SK-N-SH (cell line): ENCODE measurements around the gene CACNG3. TPM values are rescaled to one million over a fixed set of nuclear protein-coding genes. Genes with fewer than 3 reads are reported as not detected.

Source experiments
- CTCF ChIA-PET: fragments of 300-600, 350-600 bp; formaldehyde crosslinking; extraction: SDS; loops from one replicate; lab custom pipeline; 2021; lab: Yijun Ruan, JAX
- POLR2A ChIA-PET: fragments of 350-600 bp; sonication (Branson Sonifier 250); formaldehyde crosslinking; extraction: SDS; loops from one replicate; lab custom pipeline; 2020; ENCODE audit warnings: antibody characterized with exemption, inconsistent platforms; lab: Yijun Ruan, JAX
- DNase-seq: peaks from one replicate; pipeline ENCODE4 v3.0.0; 2012
- H2AFZ ChIP-seq: fragments of 200-600 bp; sonication (generic); 2 replicates; pipeline ENCODE4 v1.8.1; 2016; ENCODE audit warnings: antibody characterized with exemption, mild to moderate bottlenecking, low read depth
- H3F3A ChIP-seq: fragments of 200-600 bp; sonication (generic); replicated peaks from 2 replicates; pipeline ENCODE3; 2016; ENCODE audit warnings: antibody characterized with exemption, mild to moderate bottlenecking; ENCODE audit not compliant: insufficient read depth
- H3K27ac ChIP-seq, 2 experiments: fragments of 200-500 bp in 1 of 2; fragments of 200-600 bp in 1 of 2; sonication (Bioruptor generic) in 1 of 2; sonication (generic), shearing (Covaris generic) in 1 of 2; 2 replicates each; pipeline versions ENCODE4 v1.5.1 to v1.6.1; 2014 to 2016; ENCODE audit warnings: low read depth in 2 of 2, inconsistent platforms in 1 of 2, low read length in 1 of 2, mild to moderate bottlenecking in 1 of 2, mixed read lengths in 1 of 2
- H3K27me3 ChIP-seq: fragments of 200-600 bp; sonication (generic), shearing (Covaris generic); 2 replicates; pipeline ENCODE4 v1.6.1; 2016; ENCODE audit warnings: mixed run types; ENCODE audit not compliant: insufficient read depth
- H3K36me3 ChIP-seq, 2 experiments: fragments of 200-500 bp in 1 of 2; fragments of 200-600 bp in 1 of 2; sonication (Bioruptor generic) in 1 of 2; sonication (generic) in 1 of 2; replicated peaks in 1 of 2; 2 replicates each; pipeline versions ENCODE3 to v1.5.1; 2014 to 2016; ENCODE audit warnings: low read length in 1 of 2, mild to moderate bottlenecking in 1 of 2; ENCODE audit not compliant: insufficient read depth in 2 of 2, control insufficient read depth in 1 of 2
- H3K4me1 ChIP-seq, 2 experiments: fragments of 200-500 bp in 1 of 2; fragments of 200-600 bp in 1 of 2; sonication (Bioruptor generic) in 1 of 2; sonication (generic), shearing (Covaris generic) in 1 of 2; 2 replicates each; pipeline versions ENCODE4 v1.5.1 to v1.6.1; 2014 to 2016; ENCODE audit warnings: low read depth in 1 of 2, low read length in 1 of 2, mixed run types in 1 of 2; ENCODE audit not compliant: insufficient read depth in 2 of 2, control insufficient read depth in 1 of 2
- H3K4me2 ChIP-seq: fragments of 200-600 bp; sonication (generic), shearing (Covaris generic); 2 replicates; pipeline ENCODE4 v1.6.1; 2017; ENCODE audit warnings: mixed run types
- H3K4me3 ChIP-seq, 2 experiments: fragments of 200-500 bp in 1 of 2; fragments of 200-600 bp in 1 of 2; sonication (Bioruptor generic) in 1 of 2; sonication (generic), shearing (Covaris generic) in 1 of 2; 2 replicates each; pipeline versions ENCODE4 v1.5.1 to v1.8.1; 2014 to 2016; ENCODE audit warnings: low read depth in 2 of 2, inconsistent platforms in 1 of 2, low read length in 1 of 2, mild to moderate bottlenecking in 1 of 2, mixed read lengths in 1 of 2, moderate library complexity in 1 of 2
- H3K79me2 ChIP-seq: fragments of 200-600 bp; sonication (generic); 2 replicates; pipeline ENCODE4 v1.8.1; 2017; ENCODE audit warnings: mild to moderate bottlenecking; ENCODE audit not compliant: insufficient read depth
- H3K9ac ChIP-seq: fragments of 200-600 bp; sonication (generic); 2 replicates; pipeline ENCODE4 v1.6.1; 2017; ENCODE audit warnings: mixed run types
- H3K9me2 ChIP-seq: fragments of 200-600 bp; sonication (generic); 2 replicates; pipeline ENCODE4 v1.6.1; 2017; ENCODE audit warnings: mixed run types
- H3K9me3 ChIP-seq: fragments of 200-600 bp; sonication (generic); 2 replicates; pipeline ENCODE4 v1.6.1; 2017; ENCODE audit warnings: mixed run types, mild to moderate bottlenecking, moderate library complexity
- H4K20me1 ChIP-seq: fragments of 200-600 bp; sonication (generic); 2 replicates; pipeline ENCODE4 v1.6.1; 2017; ENCODE audit warnings: mild to moderate bottlenecking, mixed run types; ENCODE audit not compliant: insufficient read depth
- CHD2 ChIP-seq: fragments of 150-350 bp; IDR thresholded peaks from 2 replicates; pipeline ENCODE4 v1.6.1; 2018; ENCODE audit warnings: low read length; ENCODE audit not compliant: partially characterized antibody
- ELF1 ChIP-seq: IDR thresholded peaks from 2 replicates; pipeline ENCODE4 v1.4.0; 2012
- GATA2 ChIP-seq: sonication (generic); formaldehyde crosslinking; IDR thresholded peaks from 2 replicates; pipeline ENCODE4 v1.5.0; 2020; ENCODE audit warnings: mild to moderate bottlenecking, missing genetic modification reagents
- MEF2A ChIP-seq: IDR thresholded peaks from 2 replicates; pipeline ENCODE4 v1.4.0; 2012; ENCODE audit warnings: low read depth, borderline replicate concordance
- MXI1 ChIP-seq: IDR thresholded peaks from 2 replicates; pipeline ENCODE4 v1.6.1; 2012; ENCODE audit warnings: mild to moderate bottlenecking, low read depth, low read length, improper control_type of control experiment
- RAD21 ChIP-seq: IDR thresholded peaks from 2 replicates; pipeline ENCODE4 v1.6.1; 2012; ENCODE audit warnings: mild to moderate bottlenecking, low read length
- RFX5 ChIP-seq: IDR thresholded peaks from 2 replicates; pipeline ENCODE4 v1.6.1; 2012; ENCODE audit warnings: mild to moderate bottlenecking, improper control_type of control experiment, low read length
- RXRA ChIP-seq: IDR thresholded peaks from 2 replicates; pipeline ENCODE4 v1.4.0; 2012; ENCODE audit warnings: low read depth, mild to moderate bottlenecking, borderline replicate concordance
- SIN3A ChIP-seq: IDR thresholded peaks from 2 replicates; pipeline ENCODE4 v1.6.1; 2012; ENCODE audit warnings: low read depth, mild to moderate bottlenecking, low read length, moderate library complexity, borderline replicate concordance
- SMC3 ChIP-seq: IDR thresholded peaks from 2 replicates; pipeline ENCODE4 v1.6.1; 2012; ENCODE audit warnings: low read depth, low read length, improper control_type of control experiment
- TCF12 ChIP-seq: IDR thresholded peaks from 2 replicates; pipeline ENCODE4 v1.4.0; 2012
- TEAD4 ChIP-seq: IDR thresholded peaks from 2 replicates; pipeline ENCODE4 v1.4.0; 2012; ENCODE audit warnings: mild to moderate bottlenecking, borderline replicate concordance; ENCODE audit not compliant: insufficient read depth
- WGBS: methylation state at CpG from one replicate; pipeline ENCODE4 v1.1.6; 2017; ENCODE audit warnings: low lambda C conversion rate; 5-methylcytosine and 5-hydroxymethylcytosine counted together
- polyA plus RNA-seq, 3 experiments: library from polyadenylated mRNA; depleted of rRNA; stranded (reverse); fragments of >200 nt; gene quantifications; 2 replicates each; pipeline ENCODE4 v1.2.3, GENCODE V29; 2012
- TF ChIP-seq, protein P1 (sequence below): IDR thresholded peaks from 2 replicates; pipeline ENCODE4 v1.4.0; 2012; ENCODE audit warnings: low read depth, borderline replicate concordance
- TF ChIP-seq, protein P2 (sequence below): fragments of 150-350 bp; IDR thresholded peaks from 2 replicates; pipeline ENCODE4 v1.6.1; 2017; ENCODE audit warnings: antibody characterized with exemption, low read length, low read depth, borderline replicate concordance
- TF ChIP-seq, protein P3 (sequence below): IDR thresholded peaks from 2 replicates; pipeline ENCODE4 v1.4.0; 2012; ENCODE audit warnings: low read depth
- TF ChIP-seq, protein P4 (sequence below): IDR thresholded peaks from 2 replicates; pipeline ENCODE4 v1.6.1; 2012; ENCODE audit warnings: mild to moderate bottlenecking, low read depth, low read length, moderate library complexity
- TF ChIP-seq, protein P5 (sequence below): IDR thresholded peaks from 2 replicates; pipeline ENCODE4; 2012

CACNG3 gene
- polyA plus RNA-seq, 1 of the 3 experiments (the other 2 are of a cell fraction), result not detected

DNA sequence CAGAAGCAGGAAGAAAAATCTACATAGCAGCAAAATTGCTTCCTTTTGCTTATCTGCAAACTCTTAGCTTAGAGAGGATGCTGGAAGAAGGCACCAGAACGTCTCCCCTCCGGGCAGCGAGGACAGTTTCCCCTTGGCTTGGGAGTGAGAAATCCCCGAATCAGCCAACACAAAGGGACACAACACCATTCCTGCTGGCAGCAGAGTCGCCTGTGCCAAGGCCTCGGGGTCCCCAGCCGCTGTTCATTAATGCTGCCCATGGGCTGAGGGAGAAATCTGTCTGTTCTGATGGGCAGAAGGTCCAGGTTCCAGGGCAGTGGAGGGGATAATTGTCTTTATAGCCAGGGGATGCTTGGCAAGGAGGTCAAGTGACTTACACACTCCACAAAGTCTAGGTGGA, 38.0 kb downstream of the CACNG3 start:
- POLR2A ChIA-PET, result no interaction called here
- WGBS, result 0% methylated on average over 3 of the region's 7 CpGs

DNA sequence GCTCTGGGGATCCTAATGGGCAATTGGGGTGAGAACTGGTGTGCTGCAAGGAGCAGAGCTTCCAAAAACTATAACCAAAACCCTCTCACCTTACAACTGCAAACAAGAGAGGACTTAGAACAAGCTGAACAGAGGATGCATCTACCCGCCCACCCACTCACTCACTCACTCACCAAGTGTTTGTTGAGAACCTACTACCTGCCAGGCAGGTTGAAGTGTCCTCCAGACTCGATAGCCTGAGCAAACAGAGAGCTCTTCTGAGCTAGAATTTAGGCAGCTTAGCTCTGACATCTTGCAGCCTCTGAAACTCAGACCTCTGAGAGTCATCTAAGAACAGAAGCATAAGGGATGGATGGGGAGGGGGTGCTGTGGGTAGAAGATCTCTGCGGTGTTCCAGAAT, 41.2 kb downstream of the CACNG3 start:
- Histone ChIP-seq H3K27me3 (no peaks in the 10 kb centered on the region), H3K4me2 (no peak overlapping the region), H3K79me2 (no peaks in the 10 kb centered on the region), H3K27ac (no peak overlapping the region), H3K4me3 (no peak overlapping the region), H2AFZ (no peak overlapping the region), H3K9ac (no peak overlapping the region), H3K9me2 (no peaks in the 10 kb centered on the region), H4K20me1 (no peaks in the 10 kb centered on the region), H3K4me1 (no peaks in the 10 kb centered on the region), H3F3A (no peaks in the 10 kb centered on the region), H3K36me3 (no peaks in the 10 kb centered on the region), H3K9me3 (no peaks in the 10 kb centered on the region)
- ChIA-PET POLR2A (no interaction called here), CTCF (interaction anchor here (1.3 kb wide), 1 partner anchor 256 kb away, joined by 3 read pairs; no protein-coding TSS in a partner anchor)
- no peak for DNase-seq
- 6% methylated on average over 3 of the region's 3 CpGs for WGBS
- TF ChIP-seq, protein P1, sequence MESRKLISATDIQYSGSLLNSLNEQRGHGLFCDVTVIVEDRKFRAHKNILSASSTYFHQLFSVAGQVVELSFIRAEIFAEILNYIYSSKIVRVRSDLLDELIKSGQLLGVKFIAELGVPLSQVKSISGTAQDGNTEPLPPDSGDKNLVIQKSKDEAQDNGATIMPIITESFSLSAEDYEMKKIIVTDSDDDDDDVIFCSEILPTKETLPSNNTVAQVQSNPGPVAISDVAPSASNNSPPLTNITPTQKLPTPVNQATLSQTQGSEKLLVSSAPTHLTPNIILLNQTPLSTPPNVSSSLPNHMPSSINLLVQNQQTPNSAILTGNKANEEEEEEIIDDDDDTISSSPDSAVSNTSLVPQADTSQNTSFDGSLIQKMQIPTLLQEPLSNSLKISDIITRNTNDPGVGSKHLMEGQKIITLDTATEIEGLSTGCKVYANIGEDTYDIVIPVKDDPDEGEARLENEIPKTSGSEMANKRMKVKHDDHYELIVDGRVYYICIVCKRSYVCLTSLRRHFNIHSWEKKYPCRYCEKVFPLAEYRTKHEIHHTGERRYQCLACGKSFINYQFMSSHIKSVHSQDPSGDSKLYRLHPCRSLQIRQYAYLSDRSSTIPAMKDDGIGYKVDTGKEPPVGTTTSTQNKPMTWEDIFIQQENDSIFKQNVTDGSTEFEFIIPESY, result no peak
- TF ChIP-seq, protein P2, sequence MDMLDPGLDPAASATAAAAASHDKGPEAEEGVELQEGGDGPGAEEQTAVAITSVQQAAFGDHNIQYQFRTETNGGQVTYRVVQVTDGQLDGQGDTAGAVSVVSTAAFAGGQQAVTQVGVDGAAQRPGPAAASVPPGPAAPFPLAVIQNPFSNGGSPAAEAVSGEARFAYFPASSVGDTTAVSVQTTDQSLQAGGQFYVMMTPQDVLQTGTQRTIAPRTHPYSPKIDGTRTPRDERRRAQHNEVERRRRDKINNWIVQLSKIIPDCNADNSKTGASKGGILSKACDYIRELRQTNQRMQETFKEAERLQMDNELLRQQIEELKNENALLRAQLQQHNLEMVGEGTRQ, result no peak
- no peak for TF ChIP-seq MEF2A
- no peak for TF ChIP-seq ELF1
- TF ChIP-seq, protein P3, sequence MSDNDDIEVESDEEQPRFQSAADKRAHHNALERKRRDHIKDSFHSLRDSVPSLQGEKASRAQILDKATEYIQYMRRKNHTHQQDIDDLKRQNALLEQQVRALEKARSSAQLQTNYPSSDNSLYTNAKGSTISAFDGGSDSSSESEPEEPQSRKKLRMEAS, result no peak
- no peak for TF ChIP-seq TCF12
- no peak for TF ChIP-seq TEAD4
- no peak for TF ChIP-seq GATA2 (CRISPR knock-in tag)
- no peak for TF ChIP-seq RFX5
- TF ChIP-seq, protein P4, sequence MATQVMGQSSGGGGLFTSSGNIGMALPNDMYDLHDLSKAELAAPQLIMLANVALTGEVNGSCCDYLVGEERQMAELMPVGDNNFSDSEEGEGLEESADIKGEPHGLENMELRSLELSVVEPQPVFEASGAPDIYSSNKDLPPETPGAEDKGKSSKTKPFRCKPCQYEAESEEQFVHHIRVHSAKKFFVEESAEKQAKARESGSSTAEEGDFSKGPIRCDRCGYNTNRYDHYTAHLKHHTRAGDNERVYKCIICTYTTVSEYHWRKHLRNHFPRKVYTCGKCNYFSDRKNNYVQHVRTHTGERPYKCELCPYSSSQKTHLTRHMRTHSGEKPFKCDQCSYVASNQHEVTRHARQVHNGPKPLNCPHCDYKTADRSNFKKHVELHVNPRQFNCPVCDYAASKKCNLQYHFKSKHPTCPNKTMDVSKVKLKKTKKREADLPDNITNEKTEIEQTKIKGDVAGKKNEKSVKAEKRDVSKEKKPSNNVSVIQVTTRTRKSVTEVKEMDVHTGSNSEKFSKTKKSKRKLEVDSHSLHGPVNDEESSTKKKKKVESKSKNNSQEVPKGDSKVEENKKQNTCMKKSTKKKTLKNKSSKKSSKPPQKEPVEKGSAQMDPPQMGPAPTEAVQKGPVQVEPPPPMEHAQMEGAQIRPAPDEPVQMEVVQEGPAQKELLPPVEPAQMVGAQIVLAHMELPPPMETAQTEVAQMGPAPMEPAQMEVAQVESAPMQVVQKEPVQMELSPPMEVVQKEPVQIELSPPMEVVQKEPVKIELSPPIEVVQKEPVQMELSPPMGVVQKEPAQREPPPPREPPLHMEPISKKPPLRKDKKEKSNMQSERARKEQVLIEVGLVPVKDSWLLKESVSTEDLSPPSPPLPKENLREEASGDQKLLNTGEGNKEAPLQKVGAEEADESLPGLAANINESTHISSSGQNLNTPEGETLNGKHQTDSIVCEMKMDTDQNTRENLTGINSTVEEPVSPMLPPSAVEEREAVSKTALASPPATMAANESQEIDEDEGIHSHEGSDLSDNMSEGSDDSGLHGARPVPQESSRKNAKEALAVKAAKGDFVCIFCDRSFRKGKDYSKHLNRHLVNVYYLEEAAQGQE, result no peak
- no peak for TF ChIP-seq SIN3A

More for the DNA sequence above, 38.0 kb downstream of the CACNG3 start:
- Histone ChIP-seq H2AFZ (no peak overlapping the region), H3K4me1 (no peaks in the 10 kb centered on the region), H3K9me3 (no peaks in the 10 kb centered on the region), H3K4me2 (no peak overlapping the region), H3K79me2 (no peaks in the 10 kb centered on the region), H3K27me3 (no peaks in the 10 kb centered on the region), H3K36me3 (no peaks in the 10 kb centered on the region), H3K9ac (no peak overlapping the region), H4K20me1 (no peaks in the 10 kb centered on the region), H3K4me3 (no peak overlapping the region), H3K27ac (no peak overlapping the region), H3F3A (no peaks in the 10 kb centered on the region), H3K9me2 (no peaks in the 10 kb centered on the region)
- DNase-seq, result no peak
- CTCF ChIA-PET, result no interaction called here
- TF ChIP-seq RAD21 (no peak), ELF1 (no peak), RXRA (no peak), MXI1 (no peak), GATA2 (CRISPR knock-in tag) (no peak), CHD2 (no peak), SMC3 (no peak), MEF2A (no peak), SIN3A (no peak)
- TF ChIP-seq, protein P1, result no peak
- TF ChIP-seq, protein P5, sequence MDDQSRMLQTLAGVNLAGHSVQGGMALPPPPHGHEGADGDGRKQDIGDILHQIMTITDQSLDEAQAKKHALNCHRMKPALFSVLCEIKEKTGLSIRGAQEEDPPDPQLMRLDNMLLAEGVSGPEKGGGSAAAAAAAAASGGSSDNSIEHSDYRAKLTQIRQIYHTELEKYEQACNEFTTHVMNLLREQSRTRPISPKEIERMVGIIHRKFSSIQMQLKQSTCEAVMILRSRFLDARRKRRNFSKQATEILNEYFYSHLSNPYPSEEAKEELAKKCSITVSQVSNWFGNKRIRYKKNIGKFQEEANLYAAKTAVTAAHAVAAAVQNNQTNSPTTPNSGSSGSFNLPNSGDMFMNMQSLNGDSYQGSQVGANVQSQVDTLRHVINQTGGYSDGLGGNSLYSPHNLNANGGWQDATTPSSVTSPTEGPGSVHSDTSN, result no peak
